NCI-H2227 treated with DMSO at 0.1 percent for 48 hours (cell line): ENCODE measurements around the gene SH3TC1.

Experiments
- DNase-seq: peaks from one replicate; lab custom pipeline; 2025; lab: John Stamatoyannopoulos, UW

SH3TC1 gene

GRCh38 chr4:8289956-8290700 lies 91.0 kb downstream of the SH3TC1 start:
- DNase-seq = no peak

GRCh38 chr4:8290701-8290970 lies 91.5 kb downstream of the SH3TC1 start:
- no peak for DNase-seq
